T-helper 2 cell treated with Interferon-gamma antibody and Interleukin-4, amounts not matched to agents 5 μg/mL and 100 μg/mL, for 36 hours (primary cell): ENCODE results near the gene CLCNKB.
"Not testable (repeated sequence)": the region's sequence is repeated elsewhere in the genome, so short reads cannot be mapped to it uniquely, and the experiment has no call there.

ENCODE experiments used
- DNase-seq: peaks from one replicate; pipeline ENCODE4 v3.0.0; 2021; ENCODE audit warnings: low spot score
- H3K27ac Mint-ChIP-seq: one replicate; pipeline ENCODE4 v1.8.0; 2021; ENCODE audit warnings: mild to moderate bottlenecking, mixed read lengths
- H3K27me3 Mint-ChIP-seq: one replicate; pipeline ENCODE4 v1.8.0; 2021; ENCODE audit warnings: low read depth, mixed read lengths
- H3K36me3 Mint-ChIP-seq: one replicate; pipeline ENCODE4 v1.8.0; 2021; ENCODE audit warnings: low read depth, mixed read lengths
- H3K4me1 Mint-ChIP-seq: one replicate; pipeline ENCODE4 v1.8.0; 2021; ENCODE audit warnings: low read depth, mixed read lengths
- H3K4me3 Mint-ChIP-seq: one replicate; pipeline ENCODE4 v1.8.0; 2022; ENCODE audit warnings: mild to moderate bottlenecking, moderate library complexity, mixed read lengths
- H3K9me3 Mint-ChIP-seq: one replicate; pipeline ENCODE4 v1.8.0; 2021; ENCODE audit warnings: mixed read lengths

Gene CLCNKB

DNA sequence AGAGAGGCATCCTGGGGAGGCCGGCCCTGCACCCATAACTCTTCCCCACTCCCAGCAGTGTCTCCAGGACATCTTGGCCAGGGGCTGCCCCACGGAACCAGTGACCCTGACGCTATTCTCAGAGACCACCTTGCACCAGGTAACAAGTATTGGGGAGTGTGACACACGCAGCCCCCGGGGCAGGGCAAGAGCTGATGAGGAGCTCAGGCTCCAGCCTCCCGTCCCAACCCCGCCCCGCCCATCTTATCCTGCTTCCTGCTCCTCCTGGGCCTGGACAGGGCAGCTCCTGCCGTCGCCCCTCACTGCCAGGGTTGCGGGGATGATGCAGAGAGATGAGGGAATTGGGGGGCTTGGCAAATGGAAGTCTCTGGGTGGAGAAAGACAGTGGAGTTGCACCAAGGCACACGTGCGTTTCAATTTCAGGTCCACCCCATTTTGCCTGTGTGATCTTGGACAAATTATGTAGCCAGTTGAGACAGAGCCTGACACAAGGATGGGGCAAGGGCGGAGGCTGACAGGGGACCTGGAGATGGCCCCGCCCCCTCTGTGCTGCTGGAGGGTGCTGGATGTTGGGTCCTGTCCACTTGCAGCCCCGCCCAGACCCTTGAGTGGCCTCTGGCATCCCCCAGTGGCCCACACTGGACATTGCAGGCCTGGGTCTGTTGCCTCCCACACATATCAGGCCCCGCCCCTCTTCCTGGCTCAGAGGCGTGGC lies 11.0 kb upstream of the CLCNKB start:
- DNase-seq, result peak; percentile 61
- Mint-ChIP-seq H3K9me3 (no peaks in the 10 kb centered on the region), H3K27me3 (peaks cover 5% of the 10 kb centered on the region), H3K4me3 (no peak overlapping the region), H3K36me3 (no peaks in the 10 kb centered on the region), H3K27ac (no peak overlapping the region), H3K4me1 (no peaks in the 10 kb centered on the region)

- not testable (repeated sequence) for DNase-seq, H3K36me3 Mint-ChIP-seq, H3K9me3 Mint-ChIP-seq, H3K27ac Mint-ChIP-seq, H3K27me3 Mint-ChIP-seq, H3K4me3 Mint-ChIP-seq, H3K4me1 Mint-ChIP-seq
Measured at GRCh38 chr1:16033103-16033632, 10.4 kb upstream of the CLCNKB start.

GRCh38 chr1:16036461-16036860 lies 7.1 kb upstream of the CLCNKB start:
- H3K27ac Mint-ChIP-seq, H3K4me3 Mint-ChIP-seq, DNase-seq, H3K36me3 Mint-ChIP-seq, H3K9me3 Mint-ChIP-seq, H3K4me1 Mint-ChIP-seq, H3K27me3 Mint-ChIP-seq: not testable (repeated sequence)

DNA sequence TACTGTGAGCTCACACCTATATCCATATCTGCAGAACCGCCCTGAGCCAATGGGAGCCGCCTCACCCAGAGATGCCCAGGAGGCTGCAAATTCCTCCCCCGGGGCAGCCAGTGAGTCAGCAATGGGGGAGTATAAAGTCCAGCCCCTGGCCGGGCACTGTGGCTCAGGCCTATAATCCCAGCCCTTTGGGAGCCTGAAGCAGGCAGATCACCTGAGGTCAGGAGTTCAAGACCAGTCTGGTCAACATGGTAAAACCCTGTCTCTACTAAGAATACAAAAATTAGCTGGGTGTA lies 5.0 kb upstream of the CLCNKB start:
- DNase-seq, result no peak
- Mint-ChIP-seq H3K27me3 (no peaks in the 10 kb centered on the region), H3K4me3 (no peak overlapping the region), H3K36me3 (no peaks in the 10 kb centered on the region), H3K27ac (no peak overlapping the region), H3K4me1 (no peaks in the 10 kb centered on the region), H3K9me3 (no peaks in the 10 kb centered on the region)

DNA sequence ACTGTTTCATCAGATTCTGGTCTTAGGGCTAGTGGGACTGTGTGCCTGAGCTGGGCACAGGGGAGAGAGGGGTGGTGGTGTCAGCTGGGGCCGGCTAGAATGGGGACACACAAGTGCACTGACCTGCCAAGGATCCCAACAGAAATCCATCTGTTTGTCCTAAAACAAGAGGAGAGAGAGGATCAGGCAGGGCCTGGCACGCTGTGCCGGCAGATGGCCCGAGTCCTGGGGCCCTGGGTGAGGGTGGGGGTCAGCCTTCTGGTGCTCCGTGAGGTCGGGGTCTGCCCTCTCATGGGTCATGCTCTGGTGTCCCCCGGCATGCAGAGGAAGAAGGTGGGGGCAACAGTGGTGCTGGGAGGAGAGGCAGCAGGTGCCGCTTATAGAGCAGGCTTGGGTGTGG lies 3.7 kb upstream of the CLCNKB start:
- not testable (repeated sequence) for H3K9me3 Mint-ChIP-seq, H3K27ac Mint-ChIP-seq, H3K36me3 Mint-ChIP-seq, H3K4me1 Mint-ChIP-seq, H3K4me3 Mint-ChIP-seq, DNase-seq, H3K27me3 Mint-ChIP-seq

- Mint-ChIP-seq H3K36me3 (no peaks in the 10 kb centered on the region), H3K9me3 (no peaks in the 10 kb centered on the region), H3K27me3 (no peaks in the 10 kb centered on the region), H3K27ac (no peak overlapping the region), H3K4me1 (no peaks in the 10 kb centered on the region), H3K4me3 (no peak overlapping the region)
- no peak for DNase-seq
Measured at GRCh38 chr1:16041200-16041599, 2.4 kb upstream of the CLCNKB start.

- Mint-ChIP-seq H3K27ac (no peak overlapping the region), H3K4me3 (no peak overlapping the region), H3K9me3 (no peaks in the 10 kb centered on the region), H3K27me3 (no peaks in the 10 kb centered on the region), H3K4me1 (no peaks in the 10 kb centered on the region), H3K36me3 (no peaks in the 10 kb centered on the region)
- no peak for DNase-seq
Measured at GRCh38 chr1:16042096-16042495, 1.5 kb upstream of the CLCNKB start.

DNA sequence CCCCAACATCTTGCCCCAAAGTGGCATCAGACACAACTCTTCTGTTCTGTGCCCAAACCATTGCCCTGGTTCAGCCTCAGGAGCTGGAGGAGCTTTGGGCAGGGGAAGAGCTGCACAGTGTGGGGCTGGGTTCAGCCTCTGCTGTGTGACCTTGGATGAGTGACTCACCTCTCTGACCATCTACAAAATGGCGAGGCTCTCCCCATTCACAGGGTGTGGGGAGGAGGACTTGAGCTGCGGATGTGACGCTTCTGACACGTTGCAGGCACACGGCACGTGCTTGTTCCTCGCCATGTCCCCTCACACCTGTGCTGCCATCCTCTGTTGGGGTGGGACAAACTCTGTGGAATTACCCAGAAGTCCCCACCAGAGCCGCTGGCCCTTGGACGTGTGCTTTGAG lies 928 bp upstream of the CLCNKB start:
- not testable (repeated sequence) for H3K4me1 Mint-ChIP-seq, H3K27me3 Mint-ChIP-seq, H3K36me3 Mint-ChIP-seq, DNase-seq, H3K9me3 Mint-ChIP-seq, H3K27ac Mint-ChIP-seq, H3K4me3 Mint-ChIP-seq

GRCh38 chr1:16043950-16044349 lies 368 bp downstream of the CLCNKB start:
- no peak for DNase-seq
- Mint-ChIP-seq H3K4me3 (no peak overlapping the region), H3K36me3 (no peaks in the 10 kb centered on the region)

DNA sequence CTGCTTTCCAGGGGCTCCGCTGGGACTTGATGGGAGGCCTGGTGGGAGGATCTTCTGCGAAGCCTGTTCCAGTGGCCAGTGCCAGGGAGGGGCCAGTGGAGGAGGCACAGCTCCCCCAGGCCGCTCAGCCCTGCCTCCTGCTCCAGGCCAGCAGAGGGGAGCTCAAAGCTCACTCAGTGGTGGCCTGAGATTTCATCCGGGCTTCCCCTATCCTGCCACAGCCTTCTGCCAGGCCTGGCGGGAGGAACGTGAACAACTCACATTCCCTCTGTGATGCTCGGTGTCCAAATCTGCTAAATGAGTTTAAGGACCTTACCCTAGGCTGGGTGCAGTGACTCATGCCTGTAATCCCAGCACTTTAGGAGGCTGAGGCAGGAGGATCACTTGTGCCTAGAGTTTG lies 3.3 kb downstream of the CLCNKB start:
- H3K9me3 Mint-ChIP-seq, result no peaks in the 10 kb centered on the region
- DNase-seq, result no peak
- H3K27ac Mint-ChIP-seq, result no peak overlapping the region
- H3K4me3 Mint-ChIP-seq, result no peak overlapping the region
- no peaks in the 10 kb centered on the region for H3K4me1 Mint-ChIP-seq
- H3K36me3 Mint-ChIP-seq, result no peaks in the 10 kb centered on the region
- H3K27me3 Mint-ChIP-seq, result peaks cover 11% of the 10 kb centered on the region

More at GRCh38 chr1:16043950-16044349, 368 bp downstream of the CLCNKB start:
- Mint-ChIP-seq H3K4me1 (no peaks in the 10 kb centered on the region), H3K9me3 (no peaks in the 10 kb centered on the region), H3K27ac (no peak overlapping the region), H3K27me3 (peaks cover 3% of the 10 kb centered on the region)

GRCh38 chr1:16047791-16048475 lies 4.4 kb downstream of the CLCNKB start:
- Mint-ChIP-seq H3K27me3 (peaks cover 11% of the 10 kb centered on the region), H3K27ac (no peak overlapping the region), H3K4me1 (no peaks in the 10 kb centered on the region), H3K4me3 (peak overlapping the region; percentile 21), H3K9me3 (no peaks in the 10 kb centered on the region), H3K36me3 (no peaks in the 10 kb centered on the region)
- DNase-seq, result no peak

- Mint-ChIP-seq H3K36me3 (no peaks in the 10 kb centered on the region), H3K27ac (no peak overlapping the region), H3K27me3 (peaks cover 11% of the 10 kb centered on the region), H3K9me3 (no peaks in the 10 kb centered on the region), H3K4me3 (no peak overlapping the region), H3K4me1 (no peaks in the 10 kb centered on the region)
- DNase-seq, result no peak
Measured at GRCh38 chr1:16048573-16049189, 5.1 kb downstream of the CLCNKB start.

- H3K9me3 Mint-ChIP-seq, result no peaks in the 10 kb centered on the region
- no peak overlapping the region for H3K4me3 Mint-ChIP-seq
- no peak for DNase-seq
- H3K4me1 Mint-ChIP-seq, result no peaks in the 10 kb centered on the region
- H3K27ac Mint-ChIP-seq, result no peak overlapping the region
- H3K36me3 Mint-ChIP-seq, result no peaks in the 10 kb centered on the region
- H3K27me3 Mint-ChIP-seq, result peaks cover 11% of the 10 kb centered on the region
Measured at GRCh38 chr1:16050328-16050727, 6.7 kb downstream of the CLCNKB start.

GRCh38 chr1:16051039-16051438 lies 7.5 kb downstream of the CLCNKB start:
- H3K4me1 Mint-ChIP-seq, result peaks cover 4% of the 10 kb centered on the region
- H3K36me3 Mint-ChIP-seq, result no peaks in the 10 kb centered on the region
- DNase-seq, result no peak
- H3K27ac Mint-ChIP-seq, result no peak overlapping the region
- no peak overlapping the region for H3K4me3 Mint-ChIP-seq
- peaks cover 11% of the 10 kb centered on the region for H3K27me3 Mint-ChIP-seq
- no peaks in the 10 kb centered on the region for H3K9me3 Mint-ChIP-seq
